Measurements from ENCODE around the gene LAMTOR2.

DNA sequence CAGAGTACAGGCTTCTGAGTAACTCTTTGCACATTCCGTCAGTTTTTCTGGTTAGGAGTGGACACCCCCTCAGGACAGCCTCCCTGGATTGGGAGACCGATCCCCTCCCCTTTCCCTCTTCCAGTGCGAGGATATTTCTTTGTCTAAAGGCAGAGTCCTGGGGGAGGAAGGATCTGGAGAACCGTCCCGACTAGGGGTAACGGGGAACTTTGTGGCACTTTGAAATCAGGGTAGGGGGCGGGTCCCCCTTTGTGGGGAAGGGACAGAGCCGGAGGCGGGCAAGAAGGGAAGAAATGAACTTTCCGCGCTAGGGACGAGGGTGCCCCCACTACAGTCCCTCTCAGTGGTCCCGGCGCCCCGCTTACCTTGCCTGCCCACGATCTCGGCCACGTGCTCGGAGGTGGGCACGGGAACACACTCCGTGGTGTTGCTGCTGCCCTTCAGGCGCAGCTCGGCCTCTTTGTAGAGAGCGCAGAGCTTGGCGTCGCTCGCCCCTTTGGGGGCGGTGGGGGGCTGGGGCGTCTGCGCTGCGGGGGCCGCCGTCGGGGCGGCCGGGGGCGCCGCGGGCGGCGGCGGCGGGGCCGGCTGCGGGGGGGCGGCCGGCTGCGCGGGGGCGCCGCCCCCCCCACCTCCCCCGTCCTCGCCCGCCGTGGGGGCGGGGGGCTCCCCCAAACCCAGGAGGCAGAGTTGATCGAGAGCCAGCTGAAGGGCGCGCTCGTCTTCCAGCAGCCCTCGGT, 26.8 kb downstream of the LAMTOR2 start:
- TF ChIP-seq HDAC6 (IDR thresholded peaks at IDR 0.05; ENCODE audit: low read depth, low read length) (no peak), CTCF (IDR thresholded peaks at IDR 0.05; ENCODE audit: control extremely low read depth in 1 of 3, insufficient read depth in 1 of 3, low read depth in 1 of 3, low read length in 3 of 3) (no peak), SP4 (IDR thresholded peaks at IDR 0.05; ENCODE audit: low read length) (no peak), CEBPB (IDR thresholded peaks at IDR 0.05; ENCODE audit: low read depth, low read length) (no peak), RNF2 (IDR thresholded peaks at IDR 0.05; ENCODE audit: borderline replicate concordance, low read depth, low read length, missing control alignments, poor library complexity, severe bottlenecking) (no peak), BRCA1 (IDR thresholded peaks at IDR 0.05; ENCODE audit: low read depth, low read length) (no peak), EP300 (IDR thresholded peaks at IDR 0.05; ENCODE audit: borderline replicate concordance in 1 of 2, low read depth in 2 of 2, low read length in 2 of 2) (no peak), YY1 (IDR thresholded peaks at IDR 0.05; ENCODE audit: low read depth, low read length) (no peak)
